Parathyroid adenoma (tissue), 2 donors: ENCODE results near the gene IL27RA.
"Not testable (repeated sequence)": the region's sequence is repeated elsewhere in the genome, so short reads cannot be mapped to it uniquely, and the experiment has no call there.

ENCODE experiments used
- H2AFZ ChIP-seq: fragments of 300-600 bp; sonication (generic); one replicate; pipeline ENCODE4 v1.7.0; 2017; ENCODE audit warnings: antibody characterized with exemption, mild to moderate bottlenecking
- H3K27ac ChIP-seq: fragments of 300-600 bp; sonication (generic); one replicate; pipeline ENCODE4 v1.7.0; 2017
- H3K27me3 ChIP-seq: fragments of 300-600 bp; sonication (generic); one replicate; pipeline ENCODE4 v1.7.0; 2017; ENCODE audit warnings: low read length; ENCODE audit not compliant: control insufficient read depth, insufficient read depth
- H3K36me3 ChIP-seq: fragments of 300-600 bp; sonication (generic); one replicate; pipeline ENCODE4 v1.7.0; 2017; ENCODE audit warnings: low read length; ENCODE audit not compliant: control insufficient read depth, insufficient read depth
- H3K4me1 ChIP-seq: fragments of 300-600 bp; sonication (generic); one replicate; pipeline ENCODE4 v1.7.0; 2017; ENCODE audit warnings: control low read depth
- H3K4me2 ChIP-seq: fragments of 300-600 bp; sonication (generic); one replicate; pipeline ENCODE4 v1.7.0; 2017; ENCODE audit warnings: low read length
- H3K4me3 ChIP-seq: fragments of 300-600 bp; sonication (generic); one replicate; pipeline ENCODE4 v1.7.0; 2017; ENCODE audit warnings: low read depth, low read length
- H3K79me2 ChIP-seq: fragments of 300-600 bp; sonication (generic); one replicate; pipeline ENCODE4 v1.7.0; 2017; ENCODE audit warnings: control low read depth
- H3K9ac ChIP-seq: fragments of 300-600 bp; sonication (generic); one replicate; pipeline ENCODE4 v1.7.0; 2017; ENCODE audit warnings: mild to moderate bottlenecking
- H3K9me3 ChIP-seq: fragments of 300-600 bp; sonication (generic); one replicate; pipeline ENCODE4 v1.7.0; 2017; ENCODE audit warnings: low read length; ENCODE audit not compliant: control insufficient read depth
- TF ChIP-seq, protein P1 (sequence below): fragments of 300-600 bp; sonication (generic); IDR thresholded peaks from one replicate; pipeline ENCODE4 v1.7.0; 2017; ENCODE audit warnings: antibody characterized with exemption, mild to moderate bottlenecking
- donor health status: primary hyperparathyroidism.

Gene IL27RA

DNA sequence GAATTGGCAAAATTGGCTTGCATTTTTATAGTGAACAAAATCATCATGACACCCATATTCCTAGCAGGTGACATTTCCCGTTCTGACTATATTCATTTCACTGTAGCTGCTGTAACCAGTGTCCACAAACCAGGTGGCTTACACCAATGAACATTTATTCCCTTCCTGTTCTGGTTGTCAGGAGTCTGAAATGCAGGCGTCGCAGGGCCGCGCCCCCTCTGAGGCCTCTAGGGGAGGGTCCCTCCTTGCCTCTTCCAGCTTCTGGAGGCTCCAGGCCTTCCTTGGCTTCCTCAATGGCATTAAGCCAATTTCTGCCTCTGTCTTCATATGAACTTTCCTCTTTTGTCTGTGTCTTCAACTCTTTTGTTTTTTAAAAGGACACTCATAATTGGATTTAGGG is 10.1 kb upstream of the IL27RA start:
- peaks cover 15% of the 10 kb centered on the region for H3K4me1 ChIP-seq
- H3K79me2 ChIP-seq = no peaks in the 10 kb centered on the region
- no peak overlapping the region for H3K27ac ChIP-seq
- no peaks in the 10 kb centered on the region for H3K36me3 ChIP-seq
- no peaks in the 10 kb centered on the region for H3K9me3 ChIP-seq
- H3K9ac ChIP-seq = no peak overlapping the region
- H2AFZ ChIP-seq = peak overlapping the region; percentile 68
- no peak overlapping the region for H3K4me3 ChIP-seq
- TF ChIP-seq, protein P1, sequence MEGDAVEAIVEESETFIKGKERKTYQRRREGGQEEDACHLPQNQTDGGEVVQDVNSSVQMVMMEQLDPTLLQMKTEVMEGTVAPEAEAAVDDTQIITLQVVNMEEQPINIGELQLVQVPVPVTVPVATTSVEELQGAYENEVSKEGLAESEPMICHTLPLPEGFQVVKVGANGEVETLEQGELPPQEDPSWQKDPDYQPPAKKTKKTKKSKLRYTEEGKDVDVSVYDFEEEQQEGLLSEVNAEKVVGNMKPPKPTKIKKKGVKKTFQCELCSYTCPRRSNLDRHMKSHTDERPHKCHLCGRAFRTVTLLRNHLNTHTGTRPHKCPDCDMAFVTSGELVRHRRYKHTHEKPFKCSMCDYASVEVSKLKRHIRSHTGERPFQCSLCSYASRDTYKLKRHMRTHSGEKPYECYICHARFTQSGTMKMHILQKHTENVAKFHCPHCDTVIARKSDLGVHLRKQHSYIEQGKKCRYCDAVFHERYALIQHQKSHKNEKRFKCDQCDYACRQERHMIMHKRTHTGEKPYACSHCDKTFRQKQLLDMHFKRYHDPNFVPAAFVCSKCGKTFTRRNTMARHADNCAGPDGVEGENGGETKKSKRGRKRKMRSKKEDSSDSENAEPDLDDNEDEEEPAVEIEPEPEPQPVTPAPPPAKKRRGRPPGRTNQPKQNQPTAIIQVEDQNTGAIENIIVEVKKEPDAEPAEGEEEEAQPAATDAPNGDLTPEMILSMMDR = no peak
- no peak overlapping the region for H3K4me2 ChIP-seq
- H3K27me3 ChIP-seq = no peaks in the 10 kb centered on the region

DNA sequence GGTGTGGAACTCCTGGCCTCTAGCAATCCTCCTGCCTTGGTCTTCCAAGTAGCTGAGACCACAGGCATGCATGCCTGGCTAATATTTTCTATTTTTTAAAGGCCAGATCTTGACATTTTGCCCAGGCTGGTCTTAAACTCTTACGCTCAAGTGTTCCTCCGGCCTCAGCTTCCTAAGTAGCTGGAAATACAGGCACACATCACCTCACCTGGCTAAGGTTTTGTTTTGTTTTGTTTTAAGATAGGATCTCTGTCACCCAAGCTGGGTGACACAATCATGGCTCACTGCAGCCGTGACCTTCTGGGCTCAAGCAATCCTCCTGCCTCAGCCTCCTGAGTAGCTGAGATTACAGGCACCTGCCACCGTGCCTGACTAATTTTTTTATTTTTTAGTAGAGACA is 9.1 kb upstream of the IL27RA start:
- H3K4me3 ChIP-seq = no peak overlapping the region
- no peaks in the 10 kb centered on the region for H3K79me2 ChIP-seq
- H3K9me3 ChIP-seq = no peaks in the 10 kb centered on the region
- H3K27me3 ChIP-seq = no peaks in the 10 kb centered on the region
- H2AFZ ChIP-seq = peak overlapping the region; percentile 68
- no peak overlapping the region for H3K4me2 ChIP-seq
- H3K36me3 ChIP-seq = no peaks in the 10 kb centered on the region
- no peak overlapping the region for H3K9ac ChIP-seq
- H3K27ac ChIP-seq = peak overlapping the region; percentile 64
- H3K4me1 ChIP-seq = peaks cover 15% of the 10 kb centered on the region
- TF ChIP-seq, protein P1 = no peak

DNA sequence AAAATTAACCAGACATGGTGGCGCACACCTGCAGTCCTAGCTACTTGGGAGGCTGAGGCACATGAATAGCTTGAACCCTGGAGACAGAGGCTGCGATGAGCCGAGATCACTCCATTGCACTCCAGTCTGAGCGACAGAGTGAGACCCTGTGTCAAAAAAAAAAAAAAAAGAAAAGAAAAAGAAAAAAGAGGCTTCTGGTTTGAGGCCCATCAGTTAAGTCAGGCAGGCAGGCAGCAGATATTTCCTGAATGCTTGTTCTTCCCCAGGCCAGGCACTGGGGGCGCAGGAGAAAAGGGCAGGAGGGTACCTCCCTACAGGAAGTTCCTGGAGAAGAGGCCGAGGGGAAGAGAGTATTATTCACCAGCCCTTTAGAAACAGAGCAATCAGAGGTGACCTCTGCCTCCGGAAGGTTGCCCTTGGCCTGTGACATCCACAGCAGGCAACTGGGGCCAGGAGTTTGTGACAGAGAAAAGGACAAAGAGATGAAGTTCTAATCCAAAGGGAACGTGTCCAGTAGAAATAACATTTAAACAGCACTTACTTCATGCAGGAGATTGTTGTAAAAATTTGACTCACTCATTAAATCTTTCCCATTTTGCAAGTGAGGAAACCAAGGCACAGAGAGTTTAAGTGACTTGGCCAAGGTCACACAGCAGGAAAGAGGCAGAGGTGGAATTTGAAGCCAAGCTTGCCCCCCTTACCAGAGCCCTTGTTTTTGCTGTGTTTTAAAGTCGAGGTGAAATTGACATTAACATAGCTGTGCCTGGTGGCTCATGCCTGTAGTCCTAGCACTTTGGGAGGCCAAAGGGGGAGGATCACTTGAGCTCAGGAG is 7.9 kb upstream of the IL27RA start:
- Histone ChIP-seq H2AFZ (peak overlapping the region; percentile 65), H3K4me1 (peaks cover 15% of the 10 kb centered on the region), H3K4me3 (no peak overlapping the region), H3K79me2 (no peaks in the 10 kb centered on the region), H3K27me3 (no peaks in the 10 kb centered on the region), H3K9me3 (no peaks in the 10 kb centered on the region), H3K36me3 (no peaks in the 10 kb centered on the region), H3K9ac (no peak overlapping the region), H3K27ac (peak overlapping the region; percentile 64), H3K4me2 (peak overlapping the region; percentile 21)
- TF ChIP-seq, protein P1 = peak; percentile 69

DNA sequence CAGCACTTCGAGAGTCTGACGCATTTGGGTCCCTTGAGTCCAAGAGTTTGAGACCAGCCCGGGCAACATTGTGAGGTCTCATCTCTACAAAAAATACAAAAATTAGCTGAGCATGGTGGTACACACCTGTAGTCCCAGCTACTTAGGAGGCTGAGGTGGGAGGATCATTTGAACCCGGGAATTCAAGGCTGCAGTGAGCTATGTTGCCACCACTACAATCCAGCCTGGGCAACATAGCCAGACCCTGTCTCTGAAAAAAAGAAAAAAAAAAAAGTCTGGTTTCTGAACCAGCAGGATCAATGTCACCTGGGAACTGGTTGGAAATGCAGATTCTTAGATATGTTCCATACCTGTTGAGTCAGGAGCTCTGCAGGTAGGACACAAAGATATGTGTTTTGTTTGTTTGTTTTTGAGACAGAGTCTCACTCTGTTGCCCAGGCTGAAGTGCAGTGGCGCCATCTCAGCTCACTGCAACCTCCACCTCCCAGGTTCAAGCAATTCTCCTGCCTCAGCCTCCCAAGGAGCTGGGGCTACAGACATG is 4.8 kb upstream of the IL27RA start:
- not testable (repeated sequence) for H3K9ac ChIP-seq, H3K4me2 ChIP-seq, H3K36me3 ChIP-seq, H3K27me3 ChIP-seq, H2AFZ ChIP-seq, H3K9me3 ChIP-seq, H3K4me3 ChIP-seq, H3K27ac ChIP-seq, H3K79me2 ChIP-seq
- H3K4me1 ChIP-seq = peaks cover 13% of the 10 kb centered on the region

DNA sequence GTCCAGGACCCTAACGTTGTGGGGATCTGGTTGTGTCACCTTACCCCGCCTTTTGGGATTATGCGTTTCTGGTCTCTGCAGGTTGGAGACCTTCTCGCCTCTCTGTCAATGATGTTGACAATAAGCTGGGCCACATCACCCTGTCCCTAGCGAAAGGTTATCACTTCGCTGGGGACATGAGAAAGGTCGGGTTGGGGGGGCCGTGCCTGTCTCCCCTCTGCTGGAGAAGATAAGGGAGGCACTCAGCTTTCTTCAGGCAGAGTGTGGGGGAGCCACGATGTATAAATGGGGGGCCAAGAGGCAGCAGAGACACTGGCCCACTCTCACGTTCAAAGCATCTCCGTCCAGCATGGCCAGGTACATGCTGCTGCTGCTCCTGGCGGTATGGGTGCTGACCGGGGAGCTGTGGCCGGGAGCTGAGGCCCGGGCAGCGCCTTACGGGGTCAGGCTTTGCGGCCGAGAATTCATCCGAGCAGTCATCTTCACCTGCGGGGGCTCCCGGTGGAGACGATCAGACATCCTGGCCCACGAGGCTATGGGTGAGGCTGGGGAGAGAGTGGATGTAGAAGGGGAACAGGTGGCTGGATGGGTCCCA is 3.6 kb upstream of the IL27RA start, which contains the start of gene RLN3:
RLN3 (plus strand) TSS at position 293 of the 595 bp plus-strand sequence; CDS start at position 350, 57 bp downstream.
- H3K27ac ChIP-seq = no peak within 1 kb of the TSS
- no peaks in the 10 kb centered on the region for H3K36me3 ChIP-seq
- H3K4me2 ChIP-seq = no peak within 1 kb of the TSS
- no peak within 1 kb of the TSS for H3K4me3 ChIP-seq
- no peak within 1 kb of the TSS for H3K9ac ChIP-seq
- H3K79me2 ChIP-seq = no peaks in the 10 kb centered on the region
- peaks cover 4% of the 10 kb centered on the region for H3K4me1 ChIP-seq
- no peaks in the 10 kb centered on the region for H3K27me3 ChIP-seq
- H2AFZ ChIP-seq = peak within 1 kb of the TSS; percentile 5
- TF ChIP-seq, protein P1 = no peak
- H3K9me3 ChIP-seq = no peaks in the 10 kb centered on the region
